Fibroblast of skin of right biceps (primary cell): ENCODE results near the gene AMBRA1.

ENCODE experiments used
- DNase-seq: peaks from one replicate; pipeline ENCODE4 v3.0.0-alpha.2; 2013

The AMBRA1 gene

DNA sequence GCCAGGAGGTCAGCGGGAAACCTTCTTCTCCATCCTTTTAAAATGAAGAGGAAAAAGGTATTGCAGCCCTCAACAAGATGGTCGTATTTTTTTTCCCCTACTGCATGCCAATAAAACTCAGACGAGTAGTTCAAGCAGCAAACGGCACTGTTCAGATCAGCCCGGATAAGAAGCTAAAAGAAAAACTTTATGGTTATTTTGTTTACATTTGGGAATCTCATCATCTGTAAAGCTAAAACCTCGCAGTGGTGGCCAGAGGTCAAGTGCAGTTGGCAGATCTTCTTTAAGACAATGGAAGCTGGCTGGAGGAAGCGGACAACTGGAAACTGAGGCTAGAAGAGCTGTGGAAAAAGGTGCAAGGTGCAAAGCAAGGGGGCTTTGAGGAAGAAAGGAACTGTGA is 171.2 kb downstream of the AMBRA1 start:
- no peak for DNase-seq

DNA sequence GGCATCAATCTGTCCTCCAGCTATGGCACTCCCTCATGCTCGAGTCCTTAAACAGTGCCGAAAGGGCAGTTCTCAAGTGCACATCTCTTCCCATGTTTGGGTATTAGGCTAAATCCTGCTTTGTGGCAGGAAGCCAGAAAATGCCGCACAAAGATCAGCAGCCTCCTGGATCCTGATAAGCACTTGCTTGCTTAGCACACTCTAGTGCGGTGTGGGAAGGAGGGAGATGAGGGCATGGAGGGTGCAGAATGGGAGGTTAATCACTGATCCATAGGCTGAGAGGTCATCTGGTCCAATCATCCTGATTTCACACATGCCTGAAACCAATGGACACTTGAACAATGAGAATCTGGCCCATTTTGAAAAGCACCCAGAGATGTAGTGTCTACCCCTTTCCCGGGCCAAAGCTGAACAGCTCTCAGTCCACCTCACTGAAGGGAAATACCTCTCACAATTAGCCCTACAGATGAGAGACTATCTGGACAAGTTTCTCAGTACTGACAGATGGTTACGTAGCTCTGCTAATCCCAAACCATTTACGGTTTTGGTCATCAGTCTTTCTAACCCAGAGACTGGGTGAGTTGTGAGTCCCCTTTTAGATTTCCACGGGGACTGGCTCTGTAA is 172.5 kb downstream of the AMBRA1 start:
- no peak for DNase-seq

DNA sequence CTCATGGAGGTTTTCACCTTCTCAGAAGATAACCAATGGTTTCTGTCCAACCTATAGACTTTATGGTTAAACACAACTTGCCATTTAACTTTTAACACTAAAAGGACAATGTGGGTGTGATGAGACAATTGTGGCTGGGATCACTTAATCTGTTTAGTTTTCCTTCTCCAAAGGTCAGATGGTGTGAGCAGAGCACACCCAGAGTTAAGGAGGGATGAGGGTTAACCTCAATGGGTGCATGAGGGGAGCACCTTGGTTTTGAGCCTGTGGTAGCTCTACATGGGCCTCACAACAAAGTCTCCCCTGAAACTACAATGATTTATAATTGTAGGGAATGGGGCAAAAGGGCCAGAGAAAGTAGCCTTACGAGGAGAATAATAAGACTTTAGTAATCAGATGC is 173.3 kb downstream of the AMBRA1 start:
- no peak for DNase-seq

DNA sequence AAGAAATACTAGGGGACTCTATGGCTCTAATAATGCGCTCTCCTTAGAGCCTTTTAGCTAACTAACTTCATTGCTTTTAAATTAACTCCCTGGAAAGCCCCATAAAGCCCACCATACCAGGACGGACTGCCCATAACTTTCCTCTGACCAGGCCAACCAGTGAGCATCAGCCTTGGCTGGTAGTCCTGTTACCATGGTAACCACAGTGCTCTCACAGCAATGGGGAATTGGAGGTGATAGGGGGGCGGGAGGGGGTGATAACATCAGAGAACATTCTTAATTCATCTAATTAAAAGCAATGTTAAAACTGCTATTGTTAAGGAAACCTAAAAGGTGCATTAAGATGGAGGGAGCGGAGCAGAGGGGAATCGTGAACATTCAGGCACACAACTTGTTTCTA is 175.1 kb downstream of the AMBRA1 start:
- DNase-seq: no peak

DNA sequence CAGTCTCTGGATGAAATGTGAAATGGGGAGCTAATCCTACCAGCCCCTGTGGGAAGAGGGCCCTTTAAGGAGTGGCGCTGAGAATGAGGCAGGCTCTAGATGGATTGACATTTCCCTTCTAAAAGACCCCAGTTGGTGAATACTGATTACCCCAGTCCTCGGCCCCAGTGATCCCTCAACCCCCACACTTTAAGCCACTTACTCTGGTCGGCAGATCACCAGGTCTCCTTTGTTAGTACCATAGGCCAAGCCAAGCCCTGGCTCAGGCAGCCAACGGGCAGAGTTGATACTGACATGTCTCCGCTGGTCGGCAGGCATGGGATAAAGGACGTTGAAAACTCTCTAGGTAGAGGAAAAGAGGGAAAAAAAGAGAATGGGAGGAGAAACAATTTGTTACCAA is 176.1 kb downstream of the AMBRA1 start:
- DNase-seq: no peak

DNA sequence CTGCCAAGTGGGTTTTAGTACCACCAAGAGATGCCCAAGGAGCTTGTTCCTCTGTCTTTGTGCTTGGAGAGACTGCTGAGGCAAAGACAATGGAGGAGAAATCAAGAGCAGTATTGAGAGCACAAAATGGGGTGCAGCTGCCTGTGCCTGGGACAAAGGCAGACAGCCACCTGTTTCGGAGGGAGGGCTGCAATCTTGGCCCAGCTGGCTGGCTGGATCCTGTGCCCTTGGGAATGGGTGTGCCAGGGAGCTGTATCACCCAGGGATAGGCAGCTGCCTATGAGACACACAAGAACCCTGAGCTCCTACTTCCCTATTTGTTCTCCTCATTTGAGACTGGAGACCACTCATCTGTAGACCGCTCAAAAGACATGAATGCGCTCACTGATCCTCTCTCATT is 178.9 kb downstream of the AMBRA1 start:
- DNase-seq: no peak

DNA sequence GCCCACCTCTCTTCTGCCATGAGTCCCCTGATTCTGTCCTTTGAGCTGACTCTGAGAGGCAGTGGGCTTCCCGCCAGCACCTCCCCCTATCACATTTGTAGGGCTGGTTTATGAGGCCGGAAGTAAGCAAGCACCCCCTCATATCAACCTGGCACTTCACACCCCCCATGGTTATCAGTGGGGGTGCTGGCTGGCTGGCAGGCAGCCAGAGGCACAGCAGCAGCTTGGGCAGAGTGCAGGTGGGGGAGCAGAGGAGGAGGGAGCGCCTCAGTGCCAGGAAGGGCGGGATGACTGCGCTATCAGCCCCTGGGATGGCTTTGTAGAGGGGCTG is 179.4 kb downstream of the AMBRA1 start:
- DNase-seq: no peak

DNA sequence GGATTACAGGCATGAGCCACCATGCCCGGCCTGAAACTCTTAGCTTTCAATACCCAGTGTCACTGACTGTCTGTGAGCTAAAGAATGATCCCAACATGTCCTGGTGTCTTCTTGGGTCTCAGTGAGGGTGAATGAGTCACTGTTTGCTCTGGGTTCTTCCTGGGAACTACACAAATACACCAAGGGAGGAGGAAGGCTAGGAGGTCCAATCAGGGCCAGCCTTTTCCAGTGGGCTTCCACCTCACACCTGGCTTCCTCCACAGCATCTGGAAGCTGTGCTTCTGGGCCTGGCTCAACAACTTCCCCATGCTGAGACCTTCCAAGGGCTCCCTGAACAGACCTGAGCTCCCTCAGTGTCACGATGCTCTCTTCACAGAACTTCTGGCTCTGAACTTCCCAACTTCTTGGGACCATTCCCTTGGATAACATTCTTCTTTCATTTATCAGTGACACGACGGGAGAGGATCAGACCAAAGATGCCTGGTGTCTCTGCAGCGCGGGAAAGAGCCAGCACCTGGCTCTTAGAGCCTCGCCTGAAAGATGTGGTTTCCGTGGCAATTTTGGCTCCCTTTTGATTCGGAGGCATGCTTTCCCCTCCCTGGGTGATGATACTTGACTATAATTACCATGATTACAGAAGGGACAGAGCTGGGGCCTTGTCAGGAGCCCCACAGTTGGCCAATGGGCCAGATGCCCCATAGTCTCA is 179.9 kb downstream of the AMBRA1 start:
- no peak for DNase-seq

DNA sequence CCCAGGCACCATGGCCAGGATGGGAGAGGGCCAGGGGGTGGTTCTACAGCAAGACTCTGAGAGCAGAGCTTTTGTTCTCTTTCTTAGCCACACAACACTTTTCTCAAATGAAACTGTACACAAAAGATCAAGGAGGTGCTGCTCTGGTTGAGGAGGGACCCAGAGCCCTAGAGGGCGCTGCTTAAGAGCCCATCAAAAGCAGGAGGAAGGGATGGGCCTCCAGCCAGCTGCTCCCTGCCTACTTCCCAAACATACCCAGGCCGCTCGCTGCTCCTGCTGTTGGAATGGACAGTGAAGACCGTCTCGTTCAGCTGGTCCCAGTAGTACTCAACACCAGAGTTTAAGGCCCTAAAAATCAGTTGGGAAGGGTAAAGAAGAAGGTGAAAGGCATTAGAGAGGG is 183.8 kb downstream of the AMBRA1 start:
- no peak for DNase-seq

DNA sequence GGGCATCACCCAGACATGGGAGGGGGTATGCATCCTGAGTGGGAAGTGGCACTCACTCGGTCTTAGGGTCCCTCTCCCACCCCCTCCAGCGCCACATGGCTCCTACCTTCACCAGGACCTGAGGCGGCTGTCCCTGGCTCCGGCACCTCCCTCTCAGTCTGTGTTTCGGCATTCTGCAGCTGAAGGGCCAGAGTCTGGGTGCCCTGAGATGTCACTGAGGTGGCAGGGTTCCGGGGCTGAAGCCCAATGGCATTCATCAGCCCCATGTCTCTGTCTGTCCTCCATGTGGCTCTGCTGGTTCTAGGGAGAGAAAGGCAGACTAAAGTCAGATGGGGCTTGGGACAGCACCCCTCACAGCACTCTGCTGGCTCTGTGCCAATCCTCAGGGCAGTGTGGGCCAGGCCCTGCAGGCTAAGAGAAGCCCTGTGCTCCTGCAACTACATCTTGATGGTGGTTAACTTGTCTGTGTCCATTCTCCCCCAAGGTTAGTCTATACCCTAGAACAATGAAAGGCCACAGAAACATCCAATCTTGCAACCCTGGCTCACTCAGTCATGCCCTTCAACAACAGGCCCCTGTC is 185.3 kb downstream of the AMBRA1 start:
- no peak for DNase-seq

DNA sequence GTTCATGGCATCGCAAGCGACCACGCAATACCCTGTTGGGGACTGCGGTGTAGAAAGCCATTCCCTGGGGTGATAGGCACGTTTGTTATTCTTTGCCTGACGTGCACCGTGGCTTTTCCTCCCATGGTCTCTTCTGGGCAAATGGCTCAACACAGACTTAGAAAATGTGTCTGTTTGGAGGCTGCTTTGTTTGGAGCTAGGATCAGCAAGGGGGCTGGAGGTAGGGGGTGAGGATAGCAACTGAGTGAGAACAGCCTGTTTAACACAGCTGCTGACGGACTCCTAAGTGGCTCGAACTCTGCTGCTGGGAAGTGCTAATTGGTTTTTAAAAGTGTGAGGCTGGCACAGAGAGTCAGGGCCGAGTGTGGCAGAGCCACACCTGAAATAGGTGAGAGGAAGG is 186.2 kb downstream of the AMBRA1 start:
- DNase-seq: no peak

DNA sequence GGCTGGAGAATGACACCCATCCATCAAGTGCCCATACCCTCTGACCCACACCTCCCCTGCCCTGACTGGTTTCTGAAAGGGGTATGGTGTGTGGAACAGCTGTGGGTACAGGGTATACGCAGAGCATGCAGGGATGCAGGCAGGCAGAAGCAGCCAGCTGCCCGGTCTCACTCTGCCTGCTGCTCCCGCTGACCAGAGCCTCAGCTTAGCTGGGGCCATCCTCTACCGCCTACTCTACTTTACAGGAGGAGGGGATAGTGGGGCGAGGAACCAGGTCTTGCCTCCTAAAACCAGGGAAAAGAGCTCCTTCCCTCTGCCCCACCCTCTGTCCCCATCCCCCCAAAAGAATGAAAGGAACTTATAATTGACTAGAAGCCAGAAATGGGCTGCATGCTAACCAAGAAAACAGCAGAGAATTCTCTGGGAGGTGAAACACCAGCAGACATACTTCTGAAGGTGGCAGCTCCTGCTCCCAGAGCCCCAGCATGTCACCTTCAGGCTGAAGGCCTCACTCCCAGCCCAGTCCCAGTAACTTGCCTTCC is 189.3 kb downstream of the AMBRA1 start:
- no peak for DNase-seq

DNA sequence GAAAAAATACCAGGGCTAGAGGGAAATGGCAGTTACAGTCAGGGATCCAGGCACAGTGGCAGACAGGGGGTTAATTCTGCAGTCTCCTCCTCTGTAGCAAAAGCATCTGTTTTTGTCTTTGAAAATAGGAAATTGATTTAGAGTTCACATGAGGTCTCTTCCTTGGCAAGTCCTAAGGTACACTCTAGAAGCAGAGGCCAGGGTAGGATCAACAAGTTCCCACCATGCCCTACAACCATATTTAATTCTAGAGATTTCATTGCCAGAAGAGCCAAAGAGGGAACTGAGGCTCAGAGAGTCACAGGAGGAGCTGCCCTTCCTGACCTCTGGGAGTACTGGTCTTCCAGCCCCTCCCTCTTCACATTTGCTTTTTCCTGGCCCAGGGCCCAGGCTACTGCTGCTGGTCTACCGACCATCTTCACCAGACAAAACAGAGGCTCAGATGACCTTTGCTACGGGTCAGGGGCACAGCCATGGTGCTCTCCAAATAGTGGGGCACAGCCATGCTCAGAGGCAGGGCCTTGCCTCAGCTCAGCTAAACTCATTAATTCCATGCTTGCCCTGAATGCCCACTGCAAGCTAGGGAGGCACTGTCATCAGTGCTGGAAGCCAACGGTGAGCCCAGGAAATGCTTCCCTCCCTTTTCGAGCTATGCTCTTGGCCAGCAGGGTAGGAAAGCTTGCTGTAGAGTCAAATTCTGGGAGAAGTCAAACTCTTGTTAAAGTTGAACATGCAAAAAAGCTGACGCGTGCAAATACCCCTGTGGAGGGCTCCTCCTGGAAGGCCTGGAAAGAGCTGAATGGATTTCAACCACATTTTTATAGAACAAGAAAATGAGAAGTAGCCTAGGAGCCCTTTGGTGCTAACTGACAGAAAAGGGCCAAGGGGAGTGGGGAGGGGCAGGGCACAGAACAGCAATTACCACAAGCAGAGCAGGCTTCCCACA is 190.6 kb downstream of the AMBRA1 start:
- no peak for DNase-seq

DNA sequence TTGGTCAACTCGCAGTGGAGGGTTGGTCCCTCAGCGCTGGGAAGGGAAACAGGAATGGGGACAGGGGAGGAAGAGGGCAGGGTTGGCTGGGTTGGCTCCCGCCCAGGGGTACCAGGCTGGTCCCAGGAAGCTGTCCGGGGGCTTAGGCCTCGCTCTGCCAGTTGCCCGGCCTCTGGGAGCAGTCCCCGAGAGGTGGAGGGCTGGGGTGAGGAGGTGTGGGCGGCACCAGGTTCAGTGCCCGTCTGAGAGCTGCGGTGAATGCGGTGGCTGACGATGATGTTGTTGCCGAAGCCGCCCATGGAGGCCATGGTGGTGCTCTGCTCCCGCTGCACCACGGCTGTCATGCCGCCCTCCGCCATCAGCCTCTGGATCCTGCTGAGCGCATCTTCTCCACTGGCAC is 196.3 kb downstream of the AMBRA1 start:
- DNase-seq: no peak

DNA sequence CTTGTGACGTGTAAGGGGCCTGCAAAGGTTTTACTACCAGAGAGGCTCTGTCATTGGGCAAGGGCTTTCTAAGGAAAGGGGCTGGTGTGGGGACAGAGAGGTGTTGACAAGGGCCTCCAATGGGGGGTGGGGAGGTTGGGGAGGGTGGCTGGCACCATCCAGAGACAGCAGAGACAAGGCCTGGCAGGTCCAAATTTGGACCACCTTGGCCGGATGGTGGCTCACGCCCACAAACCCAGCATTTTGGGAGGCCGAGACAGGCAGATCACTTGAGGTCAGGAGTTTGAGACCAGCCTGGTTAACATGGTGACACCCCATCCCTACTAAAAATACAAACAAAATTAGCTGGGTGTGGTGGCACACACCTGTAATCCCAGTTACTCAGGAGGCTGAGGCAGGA is 200.1 kb downstream of the AMBRA1 start:
- no peak for DNase-seq

DNA sequence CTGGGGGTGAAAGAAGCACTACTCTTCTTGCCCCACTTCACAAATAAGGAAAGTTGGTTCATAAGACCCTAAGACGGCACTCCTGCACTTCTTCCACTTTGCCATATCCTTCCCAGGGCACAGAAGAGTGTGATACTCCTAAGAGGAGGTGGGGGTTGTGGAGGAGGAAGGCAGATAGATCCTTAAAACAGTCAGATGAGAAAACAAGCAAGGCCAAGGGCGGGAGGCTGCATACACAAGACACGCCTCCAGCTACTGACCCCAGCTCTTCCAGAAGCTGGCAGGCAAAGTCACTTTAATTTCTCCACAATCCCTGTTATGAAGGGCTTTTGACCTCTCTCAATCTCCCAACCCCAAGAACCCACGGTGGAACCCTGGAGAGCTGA is 200.6 kb downstream of the AMBRA1 start:
- no peak for DNase-seq

DNA sequence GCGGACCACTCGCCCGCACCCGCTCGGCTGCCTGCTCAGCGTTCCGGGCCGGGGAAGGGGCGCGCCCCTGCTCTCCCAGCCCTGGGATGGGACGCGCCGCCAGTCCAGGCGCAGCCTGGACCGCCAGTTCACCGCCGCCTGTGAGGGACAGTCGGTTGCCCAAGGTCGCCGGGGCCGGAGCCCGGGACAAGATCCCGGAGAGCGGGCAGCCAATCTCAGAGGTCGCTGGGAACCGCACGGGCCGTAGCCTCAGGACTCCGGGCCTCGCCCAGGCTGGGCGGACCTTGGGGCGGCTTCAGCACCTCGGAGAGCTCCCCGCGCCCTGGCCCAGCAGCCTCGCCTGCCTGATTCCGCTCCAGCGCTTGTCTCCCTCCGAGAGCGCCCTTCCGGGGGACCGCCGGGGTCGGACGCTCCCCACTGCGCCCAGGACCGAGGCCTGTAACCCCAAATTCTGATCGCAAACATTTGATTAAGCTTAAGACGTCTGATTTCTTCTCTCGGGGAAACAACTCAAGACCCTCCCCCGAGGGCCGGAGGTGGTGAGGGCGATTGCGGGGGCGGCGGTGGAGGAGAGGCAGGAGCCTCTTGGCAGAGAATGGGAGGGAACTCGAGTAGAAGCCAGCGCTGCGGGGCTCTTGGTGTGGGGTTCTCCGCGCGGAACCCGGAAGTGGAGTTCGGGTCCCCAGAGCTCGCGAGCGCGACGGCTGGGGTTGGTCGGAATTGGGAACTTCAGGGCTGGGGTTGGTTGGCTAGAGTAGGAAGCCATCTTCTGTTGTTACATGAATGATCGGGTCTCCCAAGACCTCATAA is 201.2 kb downstream of the AMBRA1 start:
- peak; percentile 73 for DNase-seq

DNA sequence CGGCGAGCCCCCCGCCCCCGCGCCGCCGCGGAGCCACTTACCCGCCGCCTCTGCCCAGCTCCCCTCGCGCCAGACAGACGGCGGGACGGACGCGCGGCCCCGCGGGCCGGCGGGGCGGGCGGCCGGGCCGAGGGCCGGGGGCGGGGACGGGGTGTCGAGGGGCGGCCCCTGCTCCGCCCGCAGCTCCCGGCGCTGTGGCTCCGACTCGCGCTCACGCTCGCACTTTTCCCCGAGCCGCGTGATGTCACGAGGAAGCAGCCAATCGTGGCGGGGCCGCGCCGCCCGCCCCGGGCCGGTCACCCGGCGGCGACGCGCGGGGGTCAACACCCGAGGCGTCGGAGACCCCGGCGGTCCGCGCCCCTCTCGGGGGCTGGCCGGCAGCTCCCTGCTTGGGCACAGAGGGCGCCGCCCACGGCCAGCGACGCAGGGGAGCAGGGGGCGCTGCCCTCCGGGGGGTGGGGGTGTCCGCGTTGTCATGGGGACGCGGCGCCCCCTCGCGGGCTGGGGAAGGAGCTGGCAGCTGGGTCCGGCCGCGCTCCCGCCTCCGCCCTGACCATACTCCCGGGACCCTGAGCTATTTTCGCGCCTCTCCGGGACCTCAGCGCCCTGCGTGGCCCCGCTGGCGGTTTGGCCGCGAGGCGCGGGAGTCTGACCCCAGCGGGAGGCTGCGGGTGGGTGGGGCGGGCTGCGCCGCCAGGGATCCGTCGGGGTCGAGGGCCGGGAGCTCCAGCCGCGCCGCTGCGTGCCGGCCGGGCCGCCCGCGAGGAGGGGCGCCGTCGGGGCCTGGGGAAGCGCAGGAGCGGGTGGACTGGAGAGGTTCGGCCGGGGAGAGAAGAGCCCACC is 202.0 kb downstream of the AMBRA1 start, which contains the start of gene CHRM4:
TSS of gene CHRM4 (minus strand) at position 199 of the 843 bp plus-strand sequence. CDS start 5,219 bp downstream, outside the sequence.
- DNase-seq: no peak

DNA sequence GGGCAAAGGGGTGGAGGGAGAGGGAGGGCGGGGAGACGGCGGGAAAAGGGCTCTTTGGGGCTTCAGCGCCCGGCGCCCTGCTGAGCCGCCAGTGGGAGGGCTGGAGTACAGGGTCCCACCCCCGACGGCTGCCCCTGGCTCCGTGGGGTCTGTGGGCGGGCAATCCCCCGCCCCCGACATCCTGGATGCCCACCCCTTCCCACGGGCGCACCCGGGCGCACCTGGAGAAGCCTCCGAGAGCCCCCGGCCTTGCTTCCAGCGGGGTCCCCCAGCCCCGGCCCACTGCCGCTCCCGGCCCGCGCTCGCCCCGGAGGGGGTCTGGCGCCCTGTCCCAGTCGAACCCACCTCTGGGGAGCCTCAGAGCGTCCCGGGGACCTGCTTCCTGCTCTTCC is 202.6 kb downstream of the AMBRA1 start:
- no peak for DNase-seq

DNA sequence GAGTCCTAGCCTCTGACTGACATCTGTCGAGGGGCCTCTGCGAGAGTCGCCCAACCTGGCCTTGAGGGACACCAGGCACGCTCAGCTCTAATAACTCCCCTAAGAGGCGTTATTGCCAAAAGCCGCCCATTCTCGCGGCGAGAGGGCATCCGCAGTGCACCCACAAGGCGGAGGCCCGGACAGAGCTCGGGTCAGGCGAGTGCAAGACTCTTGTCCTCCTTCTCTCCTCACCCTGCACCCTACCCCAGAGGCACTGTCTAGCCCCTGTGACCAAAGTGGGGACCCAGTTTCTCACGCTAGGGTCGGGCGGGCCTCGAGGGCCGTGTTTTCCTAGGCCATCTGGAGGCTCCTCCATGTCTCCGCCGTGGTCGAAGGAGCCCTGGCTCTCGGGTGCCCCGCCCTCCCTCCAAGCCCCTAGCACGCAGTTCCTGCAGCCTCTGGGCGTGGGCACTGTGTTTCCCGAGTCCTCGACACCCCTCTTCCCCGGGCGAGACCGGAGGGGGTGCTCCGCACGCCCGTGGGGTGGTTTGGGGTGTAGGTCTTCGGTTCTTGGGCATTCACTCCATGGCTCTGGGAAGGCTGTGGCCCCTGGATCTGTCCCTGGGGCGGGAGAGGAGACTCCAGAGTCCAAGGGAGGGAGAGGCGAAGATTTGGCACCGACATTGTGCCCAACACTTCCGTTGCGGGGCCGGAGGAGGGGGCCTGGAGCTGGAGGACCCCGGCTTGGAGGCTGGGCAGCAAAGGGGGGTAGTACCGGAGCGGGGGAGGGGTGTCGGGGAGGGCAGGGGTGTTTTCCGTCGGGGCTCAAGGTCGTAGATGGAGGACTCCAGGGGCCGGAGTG is 203.3 kb downstream of the AMBRA1 start:
- DNase-seq: no peak
